ENCODE results near the gene ACTL8. TPM values are rescaled to one million over a fixed set of nuclear protein-coding genes. Genes with fewer than 3 reads are reported as not detected.

Gene ACTL8
- total and polyA plus RNA-seq, 2 of the 4 experiments (the other 2 are of a cell fraction), result under 0.01 to 0.07 TPM

DNA sequence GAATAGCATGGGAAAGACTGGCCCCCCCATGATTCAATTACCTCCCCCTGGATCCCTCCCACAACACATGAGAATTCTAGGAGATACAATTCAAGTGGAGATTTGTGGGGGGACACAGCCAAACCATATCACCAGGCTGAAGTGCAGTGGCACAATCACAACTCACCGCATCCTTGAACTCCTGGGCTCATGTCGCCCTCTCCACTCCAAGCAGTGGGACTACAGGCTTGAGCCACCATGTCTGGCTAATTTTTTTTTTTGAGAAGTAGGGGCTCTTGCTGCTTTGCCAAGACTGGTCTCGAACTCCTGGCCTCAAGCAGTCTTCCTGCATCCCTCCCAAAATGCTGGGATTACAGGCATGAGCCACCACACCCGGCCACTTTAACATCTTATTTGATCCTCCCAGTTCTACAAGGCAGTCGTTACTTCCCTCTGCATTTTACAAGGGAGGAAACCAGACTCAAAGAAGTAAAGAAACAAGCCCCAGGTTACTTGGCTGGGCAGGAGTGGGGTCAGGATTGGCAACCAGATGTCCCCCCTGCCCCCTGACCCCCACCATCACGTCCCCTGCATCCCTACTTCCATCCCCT is 26.9 kb upstream of the ACTL8 start:
- Histone ChIP-seq H4K8ac (ENCODE audit: low read depth in 2 of 2, low read length in 2 of 2) (no peak overlapping the region), H3K9me3 (ENCODE audit: control insufficient read depth, insufficient read depth, low read length) (no peaks in the 10 kb centered on the region; the same call in 1 of the 2 replicates), H3K18ac (ENCODE audit: low read depth, low read length) (no peak overlapping the region), H3K4ac (ENCODE audit: low read depth, low read length) (no peak overlapping the region), H3K9me1 (ENCODE audit: insufficient read depth, low read length) (no peaks in the 10 kb centered on the region), H2BK20ac (ENCODE audit: low read depth, low read length) (no peak overlapping the region), H3K4me3 (ENCODE audit: insufficient read depth, low read depth, low read length) (no peak overlapping the region), H2AFZ (replicated peaks; ENCODE audit: low read length, poor library complexity) (no peak overlapping the region), H3K27ac (ENCODE audit: insufficient read depth, low read length) (no peak overlapping the region), H2AK9ac (replicated peaks; ENCODE audit: low read depth, low read length, poor library complexity) (no peak overlapping the region), H3K4me1 (ENCODE audit: control insufficient read depth, insufficient read depth, low read length) (no peaks in the 10 kb centered on the region), H2BK120ac (ENCODE audit: low read depth, low read length) (no peak overlapping the region), H2BK15ac (ENCODE audit: low read depth, low read length) (no peak overlapping the region), H3K79me1 (ENCODE audit: low read depth in 1 of 2, low read length in 2 of 2) (no peaks in the 10 kb centered on the region), H3K36me3 (ENCODE audit: control insufficient read depth, insufficient read depth, low read length) (no peaks in the 10 kb centered on the region), H4K5ac (ENCODE audit: low read depth, low read length) (no peak overlapping the region), H3K56ac (ENCODE audit: extremely low read depth, insufficient read depth, low read length) (no peak overlapping the region), H3K9ac (ENCODE audit: low read depth, low read length) (no peak overlapping the region), H4K91ac (ENCODE audit: insufficient read depth, low read depth, low read length) (no peak overlapping the region), H2AK5ac (ENCODE audit: low read depth, low read length) (no peak overlapping the region), H3K27me3 (ENCODE audit: control insufficient read depth, insufficient read depth, low read length) (peaks cover 11% of the 10 kb centered on the region), H3K14ac (replicated peaks; ENCODE audit: low read depth, low read length) (no peak overlapping the region), H3K4me2 (ENCODE audit: low read depth, low read length) (no peak overlapping the region), H4K20me1 (ENCODE audit: insufficient read depth, low read length) (no peaks in the 10 kb centered on the region), H2BK5ac (ENCODE audit: low read depth, low read length, poor library complexity, severe bottlenecking) (no peak overlapping the region), H3K23ac (ENCODE audit: low read depth, low read length) (no peak overlapping the region)
- in situ Hi-C loops (cut with MboI; ENCODE audit: low sequenced_read_pairs), result no loop called here
- ATAC-seq (ENCODE audit: low read depth) (no peak), DNase-seq (no peak)
- TF ChIP-seq ELK1 (IDR thresholded peaks at IDR 0.05; ENCODE audit: borderline replicate concordance, low read depth, low read length) (no peak), CEBPB (IDR thresholded peaks at IDR 0.05; ENCODE audit: low read depth, low read length) (no peak), BHLHE40 (IDR thresholded peaks at IDR 0.05; ENCODE audit: low read depth, low read length) (no peak), POLR2A (IDR thresholded peaks at IDR 0.05; ENCODE audit: low read depth, low read length) (no peak), RFX5 (IDR thresholded peaks at IDR 0.05; ENCODE audit: low read depth, low read length) (no peak), SMC3 (IDR thresholded peaks at IDR 0.05; ENCODE audit: low read depth, low read length) (no peak), MXI1 (IDR thresholded peaks at IDR 0.05; ENCODE audit: borderline replicate concordance, low read depth, low read length) (no peak), RCOR1 (IDR thresholded peaks at IDR 0.05; ENCODE audit: insufficient replicate concordance, low read length) (no peak), CTCF (conservative IDR thresholded peaks at IDR 0.05; ENCODE audit: low read depth, low read length) (no peak), CHD1 (IDR thresholded peaks at IDR 0.05; ENCODE audit: low read depth, low read length) (no peak), RAD21 (IDR thresholded peaks at IDR 0.05; ENCODE audit: low read length) (no peak), MAFK (IDR thresholded peaks at IDR 0.05; ENCODE audit: low read depth, low read length) (no peak), FOS (IDR thresholded peaks at IDR 0.05; ENCODE audit: low read depth, low read length) (no peak), MAZ (IDR thresholded peaks at IDR 0.05; ENCODE audit: borderline replicate concordance, low read depth, low read length) (no peak), NFE2L2 (IDR thresholded peaks at IDR 0.05; ENCODE audit: low read depth, low read length) (no peak)
- TF ChIP-seq, protein P1, sequence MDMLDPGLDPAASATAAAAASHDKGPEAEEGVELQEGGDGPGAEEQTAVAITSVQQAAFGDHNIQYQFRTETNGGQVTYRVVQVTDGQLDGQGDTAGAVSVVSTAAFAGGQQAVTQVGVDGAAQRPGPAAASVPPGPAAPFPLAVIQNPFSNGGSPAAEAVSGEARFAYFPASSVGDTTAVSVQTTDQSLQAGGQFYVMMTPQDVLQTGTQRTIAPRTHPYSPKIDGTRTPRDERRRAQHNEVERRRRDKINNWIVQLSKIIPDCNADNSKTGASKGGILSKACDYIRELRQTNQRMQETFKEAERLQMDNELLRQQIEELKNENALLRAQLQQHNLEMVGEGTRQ (IDR thresholded peaks at IDR 0.05; ENCODE audit: low read depth, low read length), result no peak
- intact Hi-C loops (cut with micrococcal nuclease), result no loop called here
- BruUV-seq (replicated peaks), result no TSS peak
- CTCF ChIA-PET, result no interaction called here
- POLR2A ChIA-PET (ENCODE audit: unreplicated experiment), result no interaction called here
- no CpG with 5 or more reads among the region's 6 CpGs for WGBS, 2 experiments (ENCODE audit: extremely low coverage in 2 of 2, insufficient read length in 1 of 2)
- dilution Hi-C loops (cut with HindIII; ENCODE audit: low sequenced_read_pairs, unreplicated experiment), result no loop called here

Data from IMR-90 (cell line).